ENCODE results near the gene C18orf63.

C18orf63 gene

GRCh38 chr18:74286856-74287255 is 28.8 kb upstream of the C18orf63 start:
- TF ChIP-seq CTCF (IDR thresholded peaks at IDR 0.05; ENCODE audit: borderline replicate concordance, insufficient read depth, low read depth, low read length) = no peak
- H3K4me3 ChIP-seq (ENCODE audit: low read depth, low read length) = no peak overlapping the region

GRCh38 chr18:74288041-74288440 is 27.6 kb upstream of the C18orf63 start:
- no peak for TF ChIP-seq CTCF (IDR thresholded peaks at IDR 0.05; ENCODE audit: borderline replicate concordance, insufficient read depth, low read depth, low read length)
- H3K4me3 ChIP-seq (ENCODE audit: low read depth, low read length) = no peak overlapping the region

- no peak overlapping the region for H3K4me3 ChIP-seq (ENCODE audit: low read depth, low read length)
Measured at GRCh38 chr18:74288730-74289129, 26.9 kb upstream of the C18orf63 start.

GRCh38 chr18:74289137-74289536 is 26.5 kb upstream of the C18orf63 start:
- no peak overlapping the region for H3K4me3 ChIP-seq (ENCODE audit: low read depth, low read length)
- no peak for TF ChIP-seq CTCF (IDR thresholded peaks at IDR 0.05; ENCODE audit: borderline replicate concordance, insufficient read depth, low read depth, low read length)

More at GRCh38 chr18:74288730-74289129, 26.9 kb upstream of the C18orf63 start:
- TF ChIP-seq CTCF (IDR thresholded peaks at IDR 0.05; ENCODE audit: borderline replicate concordance, insufficient read depth, low read depth, low read length) = no peak

- TF ChIP-seq CTCF (IDR thresholded peaks at IDR 0.05; ENCODE audit: borderline replicate concordance, insufficient read depth, low read depth, low read length) = no peak
- H3K4me3 ChIP-seq (ENCODE audit: low read depth, low read length) = no peak overlapping the region
Measured at GRCh38 chr18:74290021-74290420, 25.6 kb upstream of the C18orf63 start.

- H3K4me3 ChIP-seq (ENCODE audit: low read depth, low read length) = peak overlapping the region; percentile 92
- TF ChIP-seq CTCF (IDR thresholded peaks at IDR 0.05; ENCODE audit: borderline replicate concordance, insufficient read depth, low read depth, low read length) = no peak
Measured at GRCh38 chr18:74290794-74291471, 24.7 kb upstream of the C18orf63 start.

- H3K4me3 ChIP-seq (ENCODE audit: low read depth, low read length) = peak overlapping the region; percentile 92
- no peak for TF ChIP-seq CTCF (IDR thresholded peaks at IDR 0.05; ENCODE audit: borderline replicate concordance, insufficient read depth, low read depth, low read length)
Measured at GRCh38 chr18:74291472-74291770, 24.2 kb upstream of the C18orf63 start.
